ENCODE measurements around the gene SH3GL1.

SH3GL1 gene

DNA sequence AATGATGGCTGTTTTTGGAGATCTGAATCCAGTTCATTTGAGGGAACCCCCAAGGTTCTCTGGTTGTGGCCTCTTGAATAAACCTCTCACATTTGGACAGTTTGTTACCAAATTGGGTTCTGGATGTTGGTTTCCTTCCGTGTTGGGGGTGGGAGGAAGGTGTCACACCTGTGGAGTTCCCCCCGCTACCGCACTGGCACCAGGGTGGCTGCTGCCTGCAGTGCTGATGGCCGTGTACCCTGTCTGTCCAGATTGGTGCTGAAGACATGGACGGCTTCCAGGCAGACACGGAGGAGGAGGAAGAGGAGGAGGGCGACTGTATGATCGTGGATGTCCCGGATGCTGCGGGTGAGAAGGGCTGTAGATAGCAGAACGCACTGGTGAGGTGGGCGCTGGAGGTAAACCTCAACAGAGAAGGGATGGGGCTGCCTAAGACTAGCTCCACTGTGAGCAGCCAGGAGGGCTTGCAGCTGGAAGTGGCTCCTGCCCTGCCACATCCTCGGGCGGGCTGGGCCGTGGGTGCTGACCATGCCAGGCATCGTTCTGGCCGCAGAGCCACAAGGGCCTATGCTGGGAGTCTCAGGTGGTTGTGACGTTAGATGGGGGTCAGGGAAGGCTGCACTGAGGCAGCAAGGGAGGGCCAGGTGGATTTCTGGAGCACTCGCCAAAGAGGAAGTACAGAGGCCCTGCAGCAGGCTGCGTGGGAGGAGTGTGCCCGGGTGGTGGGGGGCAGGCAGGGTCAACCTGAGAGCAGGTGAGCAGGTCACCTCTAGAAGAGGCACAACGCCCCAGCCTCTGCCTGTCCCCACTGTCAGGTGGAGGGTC, 41.9 kb upstream of the SH3GL1 start:
- H3K4me3 ChIP-seq (ENCODE audit: low read depth, low read length), result no peak overlapping the region
- TF ChIP-seq, protein P1, sequence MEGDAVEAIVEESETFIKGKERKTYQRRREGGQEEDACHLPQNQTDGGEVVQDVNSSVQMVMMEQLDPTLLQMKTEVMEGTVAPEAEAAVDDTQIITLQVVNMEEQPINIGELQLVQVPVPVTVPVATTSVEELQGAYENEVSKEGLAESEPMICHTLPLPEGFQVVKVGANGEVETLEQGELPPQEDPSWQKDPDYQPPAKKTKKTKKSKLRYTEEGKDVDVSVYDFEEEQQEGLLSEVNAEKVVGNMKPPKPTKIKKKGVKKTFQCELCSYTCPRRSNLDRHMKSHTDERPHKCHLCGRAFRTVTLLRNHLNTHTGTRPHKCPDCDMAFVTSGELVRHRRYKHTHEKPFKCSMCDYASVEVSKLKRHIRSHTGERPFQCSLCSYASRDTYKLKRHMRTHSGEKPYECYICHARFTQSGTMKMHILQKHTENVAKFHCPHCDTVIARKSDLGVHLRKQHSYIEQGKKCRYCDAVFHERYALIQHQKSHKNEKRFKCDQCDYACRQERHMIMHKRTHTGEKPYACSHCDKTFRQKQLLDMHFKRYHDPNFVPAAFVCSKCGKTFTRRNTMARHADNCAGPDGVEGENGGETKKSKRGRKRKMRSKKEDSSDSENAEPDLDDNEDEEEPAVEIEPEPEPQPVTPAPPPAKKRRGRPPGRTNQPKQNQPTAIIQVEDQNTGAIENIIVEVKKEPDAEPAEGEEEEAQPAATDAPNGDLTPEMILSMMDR (IDR thresholded peaks at IDR 0.05; ENCODE audit: insufficient read depth, low read depth, low read length, missing control alignments), result no peak
- no peak for DNase-seq (ENCODE audit: low read depth)

DNA sequence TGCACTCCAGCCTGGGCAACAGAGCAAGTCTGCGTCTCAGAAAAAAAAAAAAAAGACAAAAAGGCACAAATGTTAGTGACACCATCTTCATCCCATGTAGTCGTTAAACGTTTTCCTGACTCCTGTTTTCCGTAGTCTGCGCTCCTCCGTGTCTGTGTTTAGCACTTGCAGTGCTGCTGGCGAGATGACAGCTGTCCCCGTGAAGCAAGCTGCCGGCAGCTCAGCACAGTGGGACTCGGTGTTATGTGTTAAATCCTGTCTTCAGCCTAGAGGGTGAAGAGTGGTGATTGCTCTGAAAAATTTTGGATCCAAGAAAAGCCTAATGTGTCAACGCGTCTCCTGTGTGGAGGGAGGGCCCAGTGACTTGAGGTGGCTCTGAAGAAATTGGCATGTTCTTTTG, 38.9 kb upstream of the SH3GL1 start:
- TF ChIP-seq, protein P1 (IDR thresholded peaks at IDR 0.05; ENCODE audit: insufficient read depth, low read depth, low read length, missing control alignments), result no peak
- no peak overlapping the region for H3K4me3 ChIP-seq (ENCODE audit: low read depth, low read length)
- no peak for DNase-seq (ENCODE audit: low read depth)

DNA sequence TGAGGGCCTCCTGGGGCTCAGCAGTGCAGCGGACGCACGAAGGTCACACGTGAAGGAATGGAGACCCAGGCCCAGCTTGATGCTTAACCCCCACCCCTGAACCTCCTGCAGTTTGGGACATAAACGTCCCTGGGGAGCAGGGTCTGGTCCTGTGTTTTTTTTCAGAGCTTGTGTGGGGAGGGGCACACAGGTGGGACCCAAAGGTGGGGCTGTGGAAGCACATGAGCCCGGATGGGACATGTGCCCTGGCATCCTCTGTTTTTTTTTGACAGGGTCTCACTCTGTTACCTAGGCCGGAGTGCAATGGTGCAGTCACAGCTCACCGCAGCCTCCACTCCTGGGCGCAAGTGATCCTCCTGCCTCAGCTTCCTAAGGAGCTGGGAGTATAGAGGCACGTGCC, 36.8 kb upstream of the SH3GL1 start:
- H3K4me3 ChIP-seq (ENCODE audit: low read depth, low read length), result no peak overlapping the region
- DNase-seq (ENCODE audit: low read depth), result no peak
- TF ChIP-seq, protein P1 (IDR thresholded peaks at IDR 0.05; ENCODE audit: insufficient read depth, low read depth, low read length, missing control alignments), result no peak

DNA sequence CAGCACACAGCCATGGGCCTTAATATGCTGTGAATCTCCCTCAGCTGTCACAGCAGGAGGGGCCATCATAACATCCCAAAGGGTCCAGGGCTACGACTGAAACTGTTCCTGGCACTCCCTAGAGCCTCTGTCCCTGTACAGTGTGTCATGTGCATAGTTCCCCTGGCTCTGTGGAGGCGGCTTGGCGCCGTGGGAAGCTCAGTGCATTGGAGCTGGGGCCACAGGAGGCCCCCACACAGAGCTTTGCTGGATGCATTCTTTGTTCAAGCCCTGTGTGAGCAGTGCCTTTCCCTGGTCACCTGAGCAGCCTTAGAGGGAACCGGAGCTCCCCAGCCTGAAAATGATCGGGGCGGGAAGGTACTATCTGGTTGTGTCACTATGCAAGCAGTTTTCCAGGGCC, 35.9 kb upstream of the SH3GL1 start:
- TF ChIP-seq, protein P1 (IDR thresholded peaks at IDR 0.05; ENCODE audit: insufficient read depth, low read depth, low read length, missing control alignments), result no peak
- H3K4me3 ChIP-seq (ENCODE audit: low read depth, low read length), result no peak overlapping the region
- DNase-seq (ENCODE audit: low read depth), result no peak

DNA sequence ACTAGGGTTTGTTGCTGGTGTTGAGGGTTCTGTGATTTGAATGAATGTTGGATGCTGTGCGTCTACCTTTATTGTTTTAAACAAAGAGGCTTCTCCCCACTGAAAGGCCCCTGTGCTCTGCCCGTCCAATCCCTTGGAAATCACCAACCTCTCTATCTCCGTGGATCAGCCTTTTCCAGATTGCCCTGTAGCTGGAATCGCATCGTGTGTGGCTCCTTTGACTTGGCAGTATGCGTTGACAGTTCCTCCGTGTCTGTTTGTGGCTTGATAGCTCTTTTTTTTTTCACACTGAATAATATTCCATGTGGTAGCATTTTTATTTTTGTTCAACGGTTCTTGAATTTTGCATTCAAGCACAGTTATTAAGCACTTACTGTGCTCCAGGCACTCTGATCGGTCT, 34.0 kb upstream of the SH3GL1 start:
- H3K4me3 ChIP-seq (ENCODE audit: low read depth, low read length), result no peak overlapping the region
- TF ChIP-seq, protein P1 (IDR thresholded peaks at IDR 0.05; ENCODE audit: insufficient read depth, low read depth, low read length, missing control alignments), result no peak
- no peak for DNase-seq (ENCODE audit: low read depth)

DNA sequence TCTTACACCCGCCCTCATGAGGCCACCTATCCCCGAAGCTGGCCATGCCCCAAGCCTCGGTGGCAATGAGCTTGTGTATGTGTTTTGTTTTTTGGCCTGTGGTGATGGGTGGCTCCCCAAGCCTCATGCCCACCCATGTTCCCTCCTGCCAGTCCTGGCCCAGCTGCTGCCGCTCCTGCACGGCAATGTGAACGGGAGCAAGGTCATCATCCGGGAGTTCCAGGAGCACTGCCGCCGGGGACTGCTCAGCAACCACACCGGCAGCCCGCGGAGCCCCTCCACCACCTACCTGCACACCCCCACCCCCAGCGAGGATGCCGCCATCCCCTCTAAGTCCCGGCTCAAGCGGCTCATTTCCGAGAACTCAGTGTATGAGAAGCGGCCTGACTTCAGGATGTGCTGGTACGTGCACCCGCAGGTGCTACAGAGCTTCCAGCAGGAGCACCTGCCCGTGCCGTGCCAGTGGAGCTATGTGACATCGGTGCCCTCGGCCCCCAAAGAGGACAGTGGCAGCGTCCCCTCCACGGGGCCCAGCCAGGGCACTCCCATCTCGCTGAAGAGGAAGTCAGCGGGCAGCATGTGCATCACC, 32.7 kb upstream of the SH3GL1 start:
- no peak overlapping the region for H3K4me3 ChIP-seq (ENCODE audit: low read depth, low read length)
- no peak for DNase-seq (ENCODE audit: low read depth)
- TF ChIP-seq, protein P1 (IDR thresholded peaks at IDR 0.05; ENCODE audit: insufficient read depth, low read depth, low read length, missing control alignments), result no peak

Data from GM12865 (cell line).